G401 (cell line): ENCODE results near the gene PIGR. TPM values are rescaled to one million over a fixed set of nuclear protein-coding genes. Genes with fewer than 3 reads are reported as not detected.

Experiments used
- DNase-seq: peaks from one replicate; pipeline ENCODE4 v3.0.0-alpha.2; 2015; ENCODE audit warnings: low spot score
- in situ Hi-C: cut with HindIII; loops from 2 replicates; pipeline ENCODE4 v1.10.0; 2016; ENCODE audit warnings: low sequenced_read_pairs, mixed read lengths
- total RNA-seq: library from RNA; depleted of rRNA; stranded (reverse); fragments of >200 nt; shearing (Covaris generic); gene quantifications from 2 replicates; pipeline ENCODE4 v1.2.3, GENCODE V29; 2014

PIGR gene
- total RNA-seq, 1 experiment from 2014 or later: not detected

DNA sequence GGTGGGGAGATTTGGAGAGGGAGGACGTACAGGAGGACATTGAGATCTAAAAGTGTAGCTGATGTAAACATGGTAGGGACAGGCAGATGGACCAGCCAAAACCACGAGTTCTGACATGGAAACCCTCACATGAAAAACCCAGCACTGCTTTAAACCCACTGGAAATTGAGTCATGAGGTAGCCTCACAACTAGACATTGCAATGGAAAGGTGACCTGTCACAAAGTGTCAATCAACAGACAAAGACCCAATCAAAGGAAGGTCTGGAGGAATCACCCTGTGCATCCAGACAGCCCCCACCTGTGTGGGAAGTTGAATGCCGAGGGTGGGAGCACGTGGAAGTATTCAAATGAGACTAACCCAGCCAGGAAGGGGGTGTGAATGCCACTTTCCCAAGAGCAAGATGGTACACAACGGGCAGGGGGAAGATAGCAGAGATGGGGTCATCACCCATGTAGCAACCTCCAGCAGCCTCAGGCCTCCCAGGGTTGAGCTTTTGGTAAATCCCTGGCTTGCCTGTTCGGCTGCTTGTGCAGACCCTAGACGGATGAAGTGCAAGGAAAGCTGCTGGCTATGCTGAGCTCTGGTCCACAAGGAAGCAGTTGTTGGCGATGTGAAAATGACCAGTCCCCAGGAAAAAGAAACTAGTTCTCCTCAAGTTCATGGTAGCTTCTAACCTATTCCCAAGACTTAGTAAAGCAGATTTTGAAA lies 30.1 kb downstream of the PIGR start:
- DNase-seq: no peak
- in situ Hi-C loops: no loop called here

GRCh38 chr1:206915030-206915735 lies 31.1 kb downstream of the PIGR start:
- in situ Hi-C loops: no loop called here
- DNase-seq: no peak

GRCh38 chr1:206913766-206914537 lies 32.3 kb downstream of the PIGR start:
- DNase-seq: no peak
- in situ Hi-C loops: no loop called here

DNA sequence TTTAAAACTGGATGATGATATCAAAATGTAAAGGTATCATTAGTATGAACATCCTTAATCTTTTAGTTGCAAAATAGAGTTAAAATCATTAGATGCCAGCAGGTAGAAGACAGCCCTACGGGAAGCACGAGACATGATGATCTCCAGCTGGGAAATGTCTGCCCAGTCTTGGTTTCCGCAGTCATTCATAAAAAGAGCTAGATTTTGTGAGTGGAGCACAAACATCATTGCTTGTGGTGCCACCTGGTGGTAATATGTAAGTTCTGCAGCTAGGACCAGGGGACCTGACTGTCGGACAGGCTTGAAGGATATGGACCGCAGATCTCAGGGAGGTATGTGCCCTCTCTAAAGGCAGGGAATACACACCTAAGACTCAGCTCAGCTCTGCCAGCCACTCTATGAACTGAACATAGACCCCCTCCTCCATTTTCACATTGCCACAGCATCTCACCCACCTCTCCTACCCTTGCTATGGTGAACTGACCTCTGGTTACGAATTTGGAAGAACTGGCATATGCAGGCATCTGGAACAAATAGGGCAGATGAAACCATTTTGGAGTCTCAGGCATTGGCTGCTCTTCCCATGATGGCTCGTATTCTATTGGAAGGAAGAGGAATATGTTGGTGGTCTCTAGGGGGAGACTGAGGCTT lies 33.7 kb downstream of the PIGR start:
- in situ Hi-C loops: no loop called here
- DNase-seq: peak; percentile 91

- peak; percentile 51 for DNase-seq
- in situ Hi-C loops: no loop called here
Observed at GRCh38 chr1:206911064-206911663, 35.1 kb downstream of the PIGR start.

DNA sequence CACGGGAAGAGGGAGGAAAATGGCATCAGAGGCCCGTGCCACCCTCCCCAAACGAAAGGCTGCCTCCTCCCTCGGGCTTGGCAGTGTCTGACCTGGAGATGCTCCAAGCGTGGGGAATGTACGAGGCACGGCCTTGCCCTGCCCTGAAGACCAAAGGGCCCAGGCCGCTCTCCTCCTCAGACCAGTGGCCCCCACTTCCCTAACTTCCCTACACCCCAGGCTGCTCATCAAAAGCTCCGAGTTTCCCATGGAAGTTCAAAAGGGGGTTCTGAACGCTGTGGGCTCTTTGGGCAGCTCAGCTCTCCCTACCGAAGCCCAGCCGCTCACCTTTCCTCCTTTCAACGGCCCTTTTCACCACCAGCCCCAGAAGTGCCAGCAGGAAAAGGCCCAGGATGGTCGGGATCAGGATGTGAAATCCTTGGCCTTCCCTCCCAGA lies 36.4 kb downstream of the PIGR start:
- in situ Hi-C loops: no loop called here

DNA sequence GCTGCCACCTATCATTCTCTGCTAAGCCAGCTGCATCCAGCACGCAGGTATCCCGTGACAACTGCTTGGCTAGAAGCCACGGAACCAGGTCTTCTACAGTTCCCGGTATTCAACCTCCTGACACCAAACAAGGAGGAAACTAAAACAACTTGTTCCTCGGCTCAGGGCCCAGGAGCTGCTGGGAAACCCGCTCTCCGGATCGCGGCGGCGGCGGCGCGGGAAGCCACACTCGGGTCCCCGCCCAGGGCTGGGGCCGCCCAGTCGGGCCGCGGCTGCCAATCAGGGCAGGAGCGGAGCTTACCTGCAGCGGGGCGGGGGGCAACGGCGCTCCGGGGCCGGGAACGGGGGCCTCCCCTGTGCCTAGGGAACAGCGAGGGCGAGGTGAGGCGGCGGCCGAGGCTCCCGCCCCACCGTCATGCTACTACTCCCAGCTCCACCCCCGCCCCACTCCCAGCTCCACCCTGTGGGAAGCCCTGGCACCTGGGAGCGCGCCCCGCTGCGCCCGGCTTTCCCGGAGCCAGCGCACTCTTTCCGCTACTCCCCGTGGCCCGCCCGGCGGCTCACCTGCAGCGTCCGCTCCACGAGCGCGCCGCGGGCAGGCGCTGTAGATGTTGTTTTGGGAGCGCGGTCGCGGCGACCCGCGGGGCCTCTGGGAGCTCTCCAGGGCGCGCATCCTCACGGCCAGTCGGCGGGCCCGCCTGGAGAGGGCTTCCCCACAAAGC lies 36.9 kb downstream of the PIGR start:
- in situ Hi-C loops: no loop called here
- DNase-seq: no peak

More for the DNA sequence above, 36.4 kb downstream of the PIGR start:
- no peak for DNase-seq

DNA sequence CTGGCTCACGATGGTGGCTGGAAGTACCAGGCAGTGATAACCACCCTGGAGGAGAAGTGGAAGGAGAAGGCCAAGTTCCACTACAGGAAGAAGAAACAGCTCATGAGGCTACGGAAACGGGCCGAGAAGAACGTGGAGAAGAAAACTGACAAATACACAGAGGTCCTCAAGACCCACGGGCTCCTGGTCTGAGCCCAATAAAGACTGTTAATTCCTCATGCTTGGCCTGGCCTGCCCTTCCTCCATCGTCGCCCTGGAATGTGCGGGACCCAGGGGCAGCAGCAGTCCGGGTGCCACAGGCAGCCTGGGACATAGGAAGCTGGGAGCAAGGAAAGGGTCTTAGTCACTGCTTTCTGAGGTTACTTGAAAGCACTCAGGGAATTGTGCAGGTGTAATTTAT lies 38.2 kb downstream of the PIGR start:
- no peak for DNase-seq
- in situ Hi-C loops: no loop called here

GRCh38 chr1:206907304-206907991 lies 38.8 kb downstream of the PIGR start:
- in situ Hi-C loops: no loop called here
- DNase-seq: no peak

DNA sequence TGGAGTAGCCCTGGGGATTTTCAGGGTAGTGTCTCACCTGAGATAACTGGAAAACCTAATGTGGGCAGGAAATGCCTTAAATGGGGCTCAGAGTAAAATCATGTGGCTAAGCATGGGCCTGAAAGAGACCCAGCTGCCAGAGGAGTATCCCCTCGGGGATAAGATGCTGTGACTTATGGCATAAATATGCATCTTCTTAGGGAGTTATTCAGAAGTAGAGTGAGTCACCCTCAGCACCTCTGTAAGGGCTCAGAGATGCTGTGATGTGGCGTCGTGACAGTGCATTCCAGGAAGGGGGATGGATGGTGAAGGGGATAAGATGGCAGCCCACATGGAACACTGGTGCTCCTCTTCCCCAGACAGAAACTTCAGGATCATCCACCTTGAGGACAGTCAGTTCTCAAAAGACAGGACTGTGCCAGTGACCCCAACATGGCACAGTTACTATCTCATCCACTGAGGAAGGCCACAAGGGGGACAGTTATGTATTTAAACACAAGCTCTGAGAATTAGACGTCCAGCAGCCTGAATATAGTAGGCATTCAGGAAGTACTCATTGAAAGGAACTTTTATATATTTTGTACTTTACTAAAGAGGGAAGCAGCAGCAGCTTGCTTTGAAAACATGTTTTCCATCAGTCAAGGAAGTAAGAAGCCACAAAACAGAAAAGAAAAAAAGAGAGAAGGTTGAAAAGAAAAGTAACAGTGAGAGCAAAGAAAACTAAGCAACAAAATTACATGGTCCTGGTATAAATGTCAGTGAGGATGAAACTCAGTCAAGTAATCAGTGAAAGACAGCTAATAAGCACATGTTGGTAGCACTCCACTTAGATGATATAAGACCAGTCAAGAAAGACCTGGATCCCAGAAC lies 40.7 kb downstream of the PIGR start:
- in situ Hi-C loops: no loop called here

DNA sequence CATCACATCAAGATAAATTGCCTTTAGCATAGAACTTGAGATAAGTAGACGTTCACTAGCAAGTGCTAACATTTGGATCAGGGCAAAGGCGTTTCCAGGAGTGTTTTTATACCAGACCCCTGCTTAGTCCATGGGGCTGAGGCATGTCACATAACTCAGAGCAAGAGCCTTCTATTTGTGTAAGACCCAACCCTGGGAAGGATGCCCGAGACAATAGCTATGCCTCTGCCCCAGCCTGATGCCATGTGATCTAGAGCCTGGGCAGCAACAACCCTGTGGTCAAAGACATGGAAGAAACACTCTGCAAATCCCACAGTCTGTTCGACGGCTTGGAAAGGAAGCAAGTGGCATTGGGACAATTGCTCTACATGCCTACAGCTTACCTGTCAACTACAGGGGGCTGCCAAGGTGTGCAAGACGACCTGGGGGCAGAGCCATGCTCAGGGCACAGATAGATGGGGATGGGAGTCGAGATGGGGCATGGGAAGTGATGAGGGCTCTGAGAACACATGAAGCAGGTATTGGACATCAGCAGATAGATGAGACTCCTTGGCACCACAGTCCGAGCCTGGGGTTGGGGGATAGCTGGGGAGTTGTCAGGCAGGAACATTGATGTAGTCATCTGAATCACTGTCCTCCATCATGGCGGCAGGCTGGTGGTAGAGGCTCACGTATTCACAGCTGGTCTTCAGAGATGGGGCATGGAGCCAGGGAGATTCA lies 41.7 kb downstream of the PIGR start:
- DNase-seq: no peak
- in situ Hi-C loops: no loop called here

More for the DNA sequence above, 40.7 kb downstream of the PIGR start:
- no peak for DNase-seq

- in situ Hi-C loops: no loop called here
- DNase-seq: no peak
Observed at GRCh38 chr1:206903687-206904086, 42.6 kb downstream of the PIGR start.

DNA sequence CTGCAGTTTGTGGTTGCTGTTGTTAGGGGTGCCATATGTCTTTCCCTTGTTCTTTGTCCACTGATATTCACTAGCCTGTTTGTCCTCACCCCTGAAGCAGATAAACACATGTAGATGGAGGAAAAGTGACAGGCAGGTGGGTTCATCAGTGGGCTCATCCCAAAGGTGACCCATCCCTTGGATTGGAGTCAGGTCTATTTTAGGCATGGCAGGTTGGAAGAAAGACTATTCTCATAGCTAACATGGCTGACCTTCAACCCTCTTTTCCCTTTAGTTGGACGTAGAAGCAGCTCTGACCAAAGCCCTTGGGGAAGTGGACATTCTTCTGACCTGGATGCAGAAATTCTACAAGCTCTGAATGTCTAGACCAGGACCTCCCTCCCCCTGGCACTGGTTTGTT lies 43.6 kb downstream of the PIGR start:
- in situ Hi-C loops: no loop called here
- DNase-seq: no peak

DNA sequence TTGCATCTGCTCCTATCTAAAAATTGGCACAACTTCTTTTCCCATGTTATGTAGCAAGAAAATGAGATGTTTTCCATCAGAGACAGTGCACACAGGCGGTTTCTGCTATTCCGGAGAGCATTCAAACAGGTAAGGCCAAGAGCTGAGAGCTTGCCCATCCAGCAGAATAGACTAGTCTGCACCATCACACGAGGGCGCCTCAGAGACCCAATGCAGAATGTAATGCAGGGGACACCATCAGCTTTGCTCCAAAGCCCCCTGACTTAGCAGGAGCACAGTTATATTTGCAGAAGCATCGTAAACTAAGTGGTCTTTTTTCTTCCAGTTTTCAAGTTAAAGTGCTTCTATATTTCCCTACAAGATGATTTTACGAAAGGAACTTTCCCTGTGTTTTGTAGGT lies 44.3 kb downstream of the PIGR start:
- no peak for DNase-seq
- in situ Hi-C loops: no loop called here

- no peak for DNase-seq
- in situ Hi-C loops: no loop called here
Observed at GRCh38 chr1:206900149-206900548, 46.1 kb downstream of the PIGR start.

DNA sequence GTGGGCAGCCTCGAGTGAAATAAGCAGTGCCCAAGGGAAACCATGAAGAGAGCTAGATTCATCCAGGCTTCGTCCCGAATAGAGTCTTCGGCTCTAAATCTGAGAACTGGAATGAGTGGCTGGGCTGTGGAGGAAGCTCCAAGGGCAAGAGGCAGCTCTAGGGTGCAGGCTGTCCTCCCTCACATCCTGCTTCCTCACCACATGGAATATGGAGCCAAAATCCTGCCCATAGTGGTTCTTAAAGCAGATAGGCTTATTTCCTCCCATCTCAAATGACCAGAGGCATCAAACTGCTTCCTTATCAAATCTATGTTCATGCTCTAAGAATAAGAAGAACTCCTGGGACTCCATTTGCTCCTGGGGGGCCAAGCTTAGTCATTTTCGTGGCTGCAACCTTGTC lies 46.5 kb downstream of the PIGR start:
- in situ Hi-C loops: no loop called here

More for the DNA sequence above, 46.5 kb downstream of the PIGR start:
- DNase-seq: no peak
